Left lobe of liver (tissue), 2 donors: Measurements from ENCODE around the gene ADARB2. TPM values are rescaled to one million over a fixed set of nuclear protein-coding genes. Genes with fewer than 3 reads are reported as not detected.

ENCODE experiments used
- ATAC-seq: fragments of 200-7000 bp; cut with Tn5 transposase; one replicate; pipeline ENCODE4 v1.9.1; 2020; ENCODE audit warnings: mild to moderate bottlenecking, moderate library complexity
- DNase-seq: peaks from one replicate; pipeline ENCODE4 v3.0.0-alpha.2; 2020; ENCODE audit warnings: low spot score
- total RNA-seq: library from RNA; stranded (reverse); gene quantifications from one replicate; pipeline ENCODE4 v1.2.1, GENCODE V29; 2021
- donor health status: DM: no; HTN: no; CAD: no; lungs with moderate emphysema.
- donor health status: DM: no; HTN: yes; CAD: no.

ADARB2 gene
- total RNA-seq, 1 donor from 2014 or later: 0.81 TPM

GRCh38 chr10:1600861-1601260, 136.5 kb downstream of the ADARB2 start:
- DNase-seq (peak; percentile 16), ATAC-seq (no peak)

- peak; percentile 23 for DNase-seq
- no peak for ATAC-seq
Observed at GRCh38 chr10:1598393-1599153, 138.8 kb downstream of the ADARB2 start.

GRCh38 chr10:1597370-1598146, 139.8 kb downstream of the ADARB2 start:
- no peak for DNase-seq
- ATAC-seq: no peak

GRCh38 chr10:1596482-1597099, 140.7 kb downstream of the ADARB2 start:
- DNase-seq (no peak), ATAC-seq (no peak)

GRCh38 chr10:1595726-1596125, 141.6 kb downstream of the ADARB2 start:
- no peak for ATAC-seq
- DNase-seq: no peak

- ATAC-seq: no peak
- no peak for DNase-seq
Observed at GRCh38 chr10:1595242-1595600, 142.1 kb downstream of the ADARB2 start.

GRCh38 chr10:1594372-1595241, 142.7 kb downstream of the ADARB2 start:
- DNase-seq (no peak), ATAC-seq (no peak)

- ATAC-seq (no peak), DNase-seq (no peak)
Observed at GRCh38 chr10:1591742-1592141, 145.6 kb downstream of the ADARB2 start.

GRCh38 chr10:1591045-1591444, 146.3 kb downstream of the ADARB2 start:
- DNase-seq (no peak), ATAC-seq (no peak)

GRCh38 chr10:1589257-1589656, 148.1 kb downstream of the ADARB2 start:
- no peak for ATAC-seq
- DNase-seq: no peak

GRCh38 chr10:1582739-1583138, 154.6 kb downstream of the ADARB2 start:
- ATAC-seq: no peak
- no peak for DNase-seq

GRCh38 chr10:1581189-1581588, 156.1 kb downstream of the ADARB2 start:
- ATAC-seq (no peak), DNase-seq (no peak)

GRCh38 chr10:1579671-1580070, 157.7 kb downstream of the ADARB2 start:
- ATAC-seq (no peak), DNase-seq (no peak)

GRCh38 chr10:1579141-1579491, 158.2 kb downstream of the ADARB2 start:
- no peak for DNase-seq
- no peak for ATAC-seq

- no peak for DNase-seq
- ATAC-seq: no peak
Observed at GRCh38 chr10:1578392-1579140, 158.8 kb downstream of the ADARB2 start.

GRCh38 chr10:1577945-1578344, 159.4 kb downstream of the ADARB2 start:
- ATAC-seq (no peak), DNase-seq (no peak)

GRCh38 chr10:1577373-1577770, 160.0 kb downstream of the ADARB2 start:
- no peak for ATAC-seq
- no peak for DNase-seq

GRCh38 chr10:1576467-1577372, 160.6 kb downstream of the ADARB2 start:
- ATAC-seq (no peak), DNase-seq (no peak)

GRCh38 chr10:1575481-1576244, 161.7 kb downstream of the ADARB2 start:
- DNase-seq (no peak), ATAC-seq (no peak)
